HEK293 (cell line): ENCODE measurements around the gene TOPORS.

Source experiments
- IKZF3 ChIP-seq: fragments of 450-650 bp; IDR thresholded peaks from 2 replicates; pipeline ENCODE4 v1.5.0; 2018; ENCODE audit warnings: missing biosample characterization, mild to moderate bottlenecking, missing genetic modification characterization, moderate library complexity
- PRDM6 ChIP-seq: fragments of 450-650 bp; formaldehyde crosslinking; IDR thresholded peaks from 2 replicates; pipeline ENCODE4 v1.5.1; 2017; ENCODE audit warnings: missing biosample characterization, missing genetic modification characterization
- ZNF280C ChIP-seq: fragments of 450-650 bp; formaldehyde crosslinking; IDR thresholded peaks from 2 replicates; pipeline ENCODE4 v1.5.1; 2016; ENCODE audit warnings: missing biosample characterization, missing genetic modification characterization
- ZNF488 ChIP-seq: fragments of 450-650 bp; formaldehyde crosslinking; IDR thresholded peaks from 2 replicates; pipeline ENCODE4 v1.5.1; 2016; ENCODE audit warnings: missing biosample characterization, missing genetic modification characterization

GRCh38 chr9:32550562-32551275, 1.7 kb downstream of the TOPORS start:
- TF ChIP-seq ZNF280C: no peak
- TF ChIP-seq IKZF3 (tag by site-specific recombination): no peak
- TF ChIP-seq PRDM6 (tag by site-specific recombination): no peak
- TF ChIP-seq ZNF488 (tag by site-specific recombination): no peak
